ENCODE data around the gene SMIM8.

The SMIM8 gene

DNA sequence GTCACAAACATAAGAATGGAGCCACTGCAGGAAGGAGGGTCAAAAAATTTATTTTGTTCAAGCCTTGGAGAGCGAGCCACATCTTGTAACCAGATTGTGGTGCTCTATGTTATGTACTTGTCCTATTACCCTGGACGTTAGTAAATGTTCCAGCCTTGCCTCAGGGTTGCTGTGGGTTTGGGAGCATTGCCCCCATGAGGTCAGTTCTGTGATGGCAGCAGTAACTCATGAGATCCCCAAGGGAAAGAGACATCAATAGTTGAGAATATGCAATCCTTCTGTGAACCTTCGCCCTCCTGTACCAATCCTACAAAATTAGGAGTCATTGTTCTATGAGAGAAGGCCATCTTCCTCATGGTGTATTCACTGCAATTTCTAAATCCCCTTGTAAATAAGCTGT is 68.9 kb downstream of the SMIM8 start:
- H3K27ac Mint-ChIP-seq: no peak overlapping the region
- no peaks in the 10 kb centered on the region for H3K27me3 Mint-ChIP-seq
- no peaks in the 10 kb centered on the region for H3K36me3 Mint-ChIP-seq
- no peak for DNase-seq
- CTCF ChIA-PET: interaction anchor here (0.8 kb wide), 1 partner anchor 53 kb away, joined by 3 read pairs; no protein-coding TSS in a partner anchor
- H3K9me3 Mint-ChIP-seq: no peaks in the 10 kb centered on the region
- no peaks in the 10 kb centered on the region for H3K4me1 Mint-ChIP-seq
- H3K4me3 Mint-ChIP-seq: no peak overlapping the region

Data from activated naive CD4-positive, alpha-beta T cell treated with anti-CD3 and anti-CD28 coated beads, Interleukin-2, amount 10 ng/mL, durations not matched to agents 7 days and 5 days (primary cell).